Right kidney (tissue), 1 donor: ENCODE results near the gene MPL.
A peak's percentile ranks its signal among the peaks of the same experiment; 100 is the strongest.
"Not testable (repeated sequence)": the region's sequence is repeated elsewhere in the genome, so short reads cannot be mapped to it uniquely, and the experiment has no call there.

Experiments
- DNase-seq: peaks from one replicate; pipeline ENCODE4 v3.0.0-alpha.2; 2016

The MPL gene

DNA sequence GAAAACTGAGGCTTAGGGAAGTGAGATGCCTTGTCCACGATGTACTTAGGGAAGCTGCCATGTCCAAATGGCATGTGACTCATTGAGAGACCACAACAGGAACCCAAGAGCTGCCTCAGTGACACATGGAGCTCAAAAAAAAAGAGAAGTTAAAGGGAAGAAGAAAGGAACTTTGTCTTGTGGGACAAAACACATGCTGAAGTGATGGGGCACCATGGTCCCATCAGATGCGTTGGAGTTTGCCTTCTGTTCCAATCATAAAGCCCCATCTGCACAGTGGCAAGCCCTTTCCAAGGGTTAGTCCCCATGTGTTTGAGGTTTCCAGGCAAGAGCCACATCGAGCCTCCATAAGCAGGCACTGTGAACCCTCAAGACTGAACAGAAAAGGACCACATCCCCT is 44.0 kb downstream of the MPL start:
- no peak for DNase-seq

DNA sequence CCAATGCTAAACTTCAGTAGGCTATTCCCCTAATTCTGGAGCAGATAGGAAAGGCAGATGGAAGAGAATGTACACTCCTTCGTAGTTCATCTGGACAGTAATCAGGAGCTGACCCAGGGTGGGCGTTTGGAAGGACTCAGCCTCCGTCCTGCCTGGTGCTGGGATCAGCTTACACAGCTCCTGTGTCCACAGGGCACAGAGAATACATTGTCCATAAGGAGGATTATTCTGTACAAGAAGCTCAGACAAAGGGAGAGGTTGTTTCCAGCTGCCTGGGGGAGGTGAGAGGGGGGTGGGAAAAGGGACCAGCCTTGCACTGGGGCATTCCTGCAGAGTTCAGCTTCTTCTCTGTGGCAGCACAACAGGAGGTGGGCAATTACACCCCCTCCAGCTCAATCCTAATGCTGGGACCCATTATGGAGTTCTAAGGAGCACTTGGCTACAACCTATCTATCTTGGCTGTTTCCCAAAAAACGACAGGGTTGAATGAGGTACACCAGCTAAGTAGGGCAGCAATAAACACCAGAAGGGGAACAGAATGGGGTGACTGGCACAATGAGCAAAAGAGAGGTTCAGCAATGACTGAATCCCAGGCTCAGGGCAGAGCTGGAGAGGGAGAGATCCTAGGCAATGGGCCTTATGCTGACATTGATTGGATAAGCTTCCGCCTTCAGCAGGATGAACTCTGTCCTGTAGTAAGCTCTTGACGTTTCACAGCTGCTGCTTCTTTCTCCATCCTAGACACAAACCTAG is 44.6 kb downstream of the MPL start:
- no peak for DNase-seq

DNA sequence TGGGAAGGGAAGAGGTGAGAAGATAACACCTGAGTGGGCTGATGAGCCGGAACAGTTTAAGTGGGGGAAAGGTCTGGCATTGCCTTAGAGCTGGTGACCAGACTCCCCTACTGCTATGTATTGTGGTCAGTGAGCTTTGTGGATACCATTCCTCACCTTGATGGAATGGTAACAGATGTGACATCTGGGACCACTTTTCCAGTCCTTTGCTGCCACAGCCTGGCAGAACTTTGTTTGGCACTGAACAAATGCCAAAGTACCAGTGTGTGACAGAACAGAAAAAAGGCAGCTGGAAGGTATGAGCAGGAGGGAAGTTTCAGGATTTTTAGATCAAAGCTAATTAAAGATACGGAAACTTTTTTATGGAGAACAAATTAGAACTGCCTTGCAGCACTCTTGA is 45.8 kb downstream of the MPL start:
- no peak for DNase-seq

DNA sequence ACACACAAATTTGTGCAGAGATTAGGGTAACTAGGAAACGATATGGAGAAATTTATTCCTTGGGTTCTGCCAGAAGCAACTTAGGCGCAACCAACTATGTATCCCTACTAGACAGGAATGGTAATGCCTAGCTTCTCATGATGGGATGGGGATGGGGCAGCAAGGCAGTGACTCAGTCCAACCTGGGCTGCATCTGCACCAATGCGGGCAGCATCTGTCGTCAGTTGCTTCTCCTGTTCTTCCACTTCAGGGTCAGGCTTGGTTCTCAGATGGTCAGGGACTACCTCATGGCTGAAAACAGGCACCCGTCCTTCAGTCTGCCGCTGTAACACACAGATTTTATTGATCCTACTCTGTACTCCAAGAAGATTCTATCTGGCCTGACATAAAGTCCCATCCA is 49.1 kb downstream of the MPL start:
- DNase-seq: no peak

DNA sequence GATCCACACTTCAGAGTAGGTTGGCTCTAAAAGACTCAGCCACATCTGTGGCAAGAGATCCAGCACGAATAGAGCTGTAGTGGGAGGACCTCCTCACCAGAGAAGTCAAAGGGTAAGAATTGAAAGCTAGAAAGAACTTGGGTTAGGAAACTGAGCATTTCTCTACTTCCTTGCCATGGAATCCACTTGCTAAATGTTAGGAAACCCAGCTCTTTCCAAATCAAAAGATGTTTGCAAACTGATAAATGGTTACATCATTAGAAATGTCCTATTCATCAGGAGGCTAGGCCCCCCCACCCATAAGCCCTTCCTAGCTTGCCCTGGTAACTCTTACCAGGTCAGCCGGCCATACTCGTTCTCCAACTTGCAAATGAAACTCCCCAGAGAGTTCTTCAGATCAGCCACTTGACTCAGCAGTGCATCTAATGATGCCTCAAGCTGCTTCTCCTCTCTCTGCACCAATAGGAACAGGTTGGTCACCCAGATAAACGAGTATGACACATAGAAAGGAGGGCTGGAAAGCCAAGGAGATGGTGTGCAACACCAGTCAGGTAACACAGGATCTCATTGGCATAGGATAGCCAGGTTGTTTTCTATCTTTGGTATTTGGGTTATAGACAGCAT is 50.5 kb downstream of the MPL start:
- no peak for DNase-seq

DNA sequence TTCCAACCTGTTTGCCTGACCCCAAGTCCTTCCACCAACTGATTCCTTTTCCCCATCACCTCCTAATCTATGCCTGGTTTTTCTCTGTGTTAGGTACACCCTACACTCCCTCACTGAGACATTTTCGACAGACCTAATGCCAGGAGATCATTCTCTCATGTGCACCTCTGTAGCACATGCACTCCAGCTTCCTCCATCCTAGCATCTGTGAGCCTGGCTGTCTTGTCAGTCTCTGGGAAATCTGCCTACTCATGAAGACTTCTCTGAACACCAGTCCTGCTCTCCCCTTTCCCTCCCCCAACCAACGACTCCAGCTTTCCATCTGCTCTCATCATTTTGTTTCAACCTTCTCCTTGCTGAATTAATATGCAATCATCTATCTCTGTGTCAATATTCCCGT is 51.0 kb downstream of the MPL start:
- no peak for DNase-seq

DNA sequence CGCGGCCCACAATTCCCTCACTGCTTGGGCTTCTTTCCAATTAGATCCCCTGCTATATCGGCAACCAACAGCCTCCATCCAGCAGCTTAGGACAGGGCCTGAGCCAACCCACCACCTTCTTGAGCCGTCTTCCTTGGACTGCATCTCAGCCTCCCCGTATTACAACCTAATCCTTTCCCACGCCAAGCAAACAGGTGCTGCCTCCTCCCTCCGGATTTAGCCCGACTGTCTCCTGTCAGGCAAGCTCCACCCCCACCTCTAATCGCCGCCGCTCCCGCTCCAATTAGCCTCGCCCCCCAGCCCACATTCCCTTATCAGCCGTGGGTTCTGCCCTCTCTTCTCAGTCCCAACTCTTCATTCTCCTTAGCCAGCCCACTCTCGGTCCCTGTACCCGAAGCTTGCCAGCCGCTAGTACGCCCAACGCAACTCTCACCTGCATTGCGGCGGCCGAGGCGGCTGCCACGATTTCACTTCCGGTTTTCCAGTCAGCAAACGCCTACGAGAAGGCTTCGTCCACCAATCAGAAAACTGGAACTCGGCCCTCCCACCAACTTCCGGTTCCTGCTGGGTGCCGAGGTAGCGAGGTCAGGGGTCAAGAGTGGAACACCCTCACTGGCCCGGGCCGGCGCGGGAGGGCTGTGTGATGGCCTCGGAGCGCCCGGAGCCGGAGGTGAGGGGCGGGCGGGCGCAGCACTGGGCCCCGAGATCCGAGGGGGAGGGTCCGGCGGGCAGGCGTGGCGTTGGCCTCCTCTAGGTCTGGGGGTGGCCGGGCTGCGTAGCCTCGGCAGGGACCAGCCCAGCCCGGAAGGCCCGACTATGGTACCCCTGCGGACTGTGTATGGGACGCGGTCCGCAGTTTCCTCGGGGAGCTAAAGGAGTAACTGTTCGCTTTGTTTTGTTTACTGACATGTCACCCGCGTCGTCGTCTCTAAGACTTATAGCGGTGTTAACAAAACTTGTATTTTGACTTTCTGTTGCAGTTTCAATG is 52.0 kb downstream of the MPL start, which contains the start of the genes MED8 and SZT2:
Gene MED8, minus strand, starts transcription at position 475 of the 988 bp plus-strand sequence. Its CDS starts 36 bp downstream, at position 439.
Gene SZT2, plus strand, starts transcription at position 574 of the 988 bp plus-strand sequence. Its CDS starts 70 bp downstream, at position 644.
- DNase-seq: peak; percentile 95

DNA sequence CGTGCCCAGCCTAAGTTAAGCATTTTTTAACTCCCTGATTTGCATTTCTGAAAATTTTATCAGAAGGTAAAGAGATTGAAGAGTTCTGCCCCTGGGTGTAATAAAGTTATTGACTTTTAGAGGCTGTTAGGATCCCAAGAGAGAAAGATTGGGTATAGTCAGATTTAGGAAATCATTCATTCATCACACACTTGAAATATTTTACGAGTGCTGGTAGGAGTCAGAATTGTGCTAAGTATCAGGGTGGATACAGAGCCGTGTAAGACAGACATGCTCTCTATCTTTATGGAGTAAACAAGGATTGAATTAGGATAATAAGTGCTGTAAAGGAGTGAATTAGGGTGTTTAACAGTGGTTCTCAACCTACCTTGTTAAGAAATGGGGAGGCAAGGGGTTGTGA is 55.1 kb downstream of the MPL start:
- DNase-seq: no peak

DNA sequence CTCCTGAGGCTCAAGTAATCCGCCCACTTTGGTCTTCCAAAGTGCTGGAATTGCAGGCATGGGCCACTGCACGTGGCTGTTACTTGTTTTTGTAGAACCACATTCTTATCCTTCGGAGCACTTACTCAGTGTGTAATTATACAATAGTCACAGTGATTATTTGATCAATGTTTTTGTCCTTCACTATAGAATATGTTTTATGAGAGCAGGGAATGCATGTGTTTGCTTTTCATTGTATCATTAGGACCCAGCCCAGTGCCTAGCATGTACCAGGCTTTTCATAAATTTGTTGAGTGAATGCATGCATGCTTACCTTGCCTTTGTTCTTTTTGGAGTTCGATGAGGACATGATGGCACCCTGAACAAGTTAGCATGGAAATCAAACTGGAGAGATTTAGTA is 57.9 kb downstream of the MPL start:
- DNase-seq: no peak

DNA sequence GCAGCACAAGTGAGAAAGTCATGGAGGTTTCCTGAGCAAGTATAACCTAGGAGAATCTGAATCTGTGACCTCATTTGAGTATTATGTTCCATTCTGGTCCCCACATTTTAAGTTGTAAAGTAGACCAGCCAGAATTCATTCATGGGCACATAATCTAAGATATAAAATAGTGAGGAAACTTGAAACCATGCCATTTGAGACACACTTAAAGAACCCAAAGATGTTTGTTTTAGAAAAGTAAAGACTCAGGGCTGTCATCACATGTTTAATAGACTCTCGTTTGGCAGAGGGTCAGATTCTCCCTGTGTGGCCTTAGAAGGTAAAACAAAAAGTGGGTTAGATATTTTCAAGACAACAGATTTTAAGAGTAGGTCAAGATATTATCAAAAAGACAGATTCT is 58.4 kb downstream of the MPL start:
- DNase-seq: no peak

DNA sequence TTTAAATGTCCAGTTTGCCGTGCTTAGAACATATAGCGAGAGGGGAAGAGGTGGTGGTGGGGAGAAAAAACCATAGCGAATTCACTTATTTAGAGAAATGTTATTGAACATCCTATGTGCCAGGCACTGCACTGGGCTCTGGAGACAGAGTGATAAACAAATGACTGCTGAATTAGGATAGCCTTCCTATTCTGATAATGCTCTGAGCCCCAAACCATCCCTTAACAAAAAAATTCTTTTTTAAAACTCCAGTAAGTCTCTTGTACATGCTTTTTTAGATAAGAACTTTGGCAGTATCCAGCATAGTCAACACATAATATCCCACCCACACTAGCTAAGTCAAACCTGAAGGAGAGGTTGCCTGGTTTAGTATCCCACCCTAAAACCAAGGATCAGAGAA is 60.6 kb downstream of the MPL start:
- no peak for DNase-seq

DNA sequence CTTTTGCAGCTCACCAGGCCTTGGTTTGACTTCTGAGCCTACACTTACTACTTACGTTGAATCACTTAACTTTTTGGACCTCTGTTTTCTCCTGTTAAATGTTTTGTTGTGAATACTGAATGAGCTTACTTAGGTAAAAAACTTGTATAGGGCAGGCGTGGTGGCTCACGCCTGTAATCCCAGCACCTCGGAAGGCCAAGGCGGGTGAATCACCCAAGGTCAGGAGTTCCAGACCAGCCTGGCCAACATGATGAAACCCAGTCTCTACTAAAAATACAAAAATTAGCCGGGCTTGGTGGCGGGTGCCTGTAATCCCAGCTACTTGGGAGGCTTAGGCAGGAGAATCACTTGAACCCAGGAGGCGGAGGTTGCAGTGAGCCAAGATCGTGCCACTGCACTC is 62.8 kb downstream of the MPL start:
- not testable (repeated sequence) for DNase-seq

DNA sequence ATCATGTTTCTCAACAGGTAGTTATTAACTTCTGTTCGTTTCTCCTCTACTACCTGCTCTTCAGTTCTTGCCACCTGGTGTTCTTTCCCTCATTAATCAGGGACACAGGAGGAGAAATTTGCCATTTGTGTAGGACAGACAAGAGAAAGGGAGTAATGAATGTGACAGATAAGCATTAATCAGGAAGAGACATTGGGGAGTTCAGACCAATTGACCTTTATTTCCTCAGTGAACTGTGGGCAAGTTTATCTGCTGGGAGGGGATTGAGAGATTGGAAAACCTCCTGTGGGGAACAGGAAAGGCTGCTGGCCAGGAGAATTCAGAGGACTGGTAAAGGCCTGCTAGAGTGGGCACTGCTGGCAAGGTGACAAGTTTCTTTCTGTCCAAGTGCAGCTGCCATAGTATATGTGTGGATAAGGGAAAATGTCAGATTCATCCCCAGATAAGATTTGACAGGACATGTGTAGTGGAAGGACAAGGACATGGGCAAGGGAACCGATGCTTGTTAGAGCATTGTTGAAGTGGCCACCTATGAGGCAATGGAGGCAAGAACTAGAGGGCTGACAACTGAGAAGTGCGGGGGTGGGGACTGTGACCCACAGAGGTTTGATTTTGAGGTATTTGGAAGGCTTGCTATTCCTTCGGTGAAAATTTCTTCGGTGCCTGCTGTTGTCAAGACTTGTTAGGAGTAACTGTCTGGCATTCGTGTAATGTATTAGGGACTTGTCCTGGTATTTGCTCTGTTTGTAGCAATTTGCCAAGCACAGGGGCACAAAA is 64.7 kb downstream of the MPL start:
- no peak for DNase-seq
